GM19025 (cell line): ENCODE results near the gene CLIC4.
A peak's percentile ranks its signal among the peaks of the same experiment; 100 is the strongest.
"Not testable (repeated sequence)": the region's sequence is repeated elsewhere in the genome, so short reads cannot be mapped to it uniquely, and the experiment has no call there.

ENCODE experiments used
- ATAC-seq: cut with Tn5 transposase; IDR thresholded peaks from one replicate; pipeline ENCODE4 v1.9.1; 2021; ENCODE audit warnings: mild to moderate bottlenecking, low read depth, moderate library complexity; ENCODE audit not compliant: unreplicated experiment

Gene CLIC4

GRCh38 chr1:24743404-24744211 lies 1.6 kb upstream of the CLIC4 start:
- no peak for ATAC-seq

DNA sequence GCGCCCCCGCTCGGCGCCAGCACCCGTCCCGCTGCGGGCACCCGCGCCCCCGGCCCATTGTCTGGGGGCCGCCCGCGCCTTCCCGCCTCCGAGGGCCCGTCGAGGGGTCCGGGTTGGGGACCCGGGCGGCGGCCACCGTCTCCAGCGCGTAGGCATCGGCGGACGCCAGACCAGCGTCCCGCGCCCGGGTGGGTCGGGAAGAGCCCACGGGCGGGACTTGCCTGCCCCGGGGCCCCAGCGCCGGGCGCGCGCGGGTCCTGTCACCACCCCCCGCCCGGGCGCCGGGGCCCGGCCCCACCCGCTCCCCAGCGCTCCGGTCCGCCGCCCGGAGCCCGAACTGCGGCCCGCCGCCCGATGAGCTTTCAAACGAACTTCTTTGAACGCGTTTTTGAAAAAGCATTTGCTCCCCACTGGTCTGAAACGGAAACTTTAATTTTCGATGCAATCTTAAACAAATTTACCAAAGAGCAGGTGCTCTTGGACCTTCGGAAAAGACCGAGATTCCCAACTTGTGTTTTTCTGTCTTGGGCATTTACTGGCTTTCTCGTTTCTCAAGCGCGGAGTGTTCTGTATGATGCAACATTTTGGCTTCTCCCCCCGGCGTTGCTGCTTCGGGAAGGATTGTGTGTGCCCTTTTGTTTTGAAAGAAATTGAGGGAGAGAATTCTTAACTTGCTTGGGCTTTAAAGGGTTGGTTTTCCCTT lies 615 bp downstream of the CLIC4 start:
- peak; percentile 6 for ATAC-seq

DNA sequence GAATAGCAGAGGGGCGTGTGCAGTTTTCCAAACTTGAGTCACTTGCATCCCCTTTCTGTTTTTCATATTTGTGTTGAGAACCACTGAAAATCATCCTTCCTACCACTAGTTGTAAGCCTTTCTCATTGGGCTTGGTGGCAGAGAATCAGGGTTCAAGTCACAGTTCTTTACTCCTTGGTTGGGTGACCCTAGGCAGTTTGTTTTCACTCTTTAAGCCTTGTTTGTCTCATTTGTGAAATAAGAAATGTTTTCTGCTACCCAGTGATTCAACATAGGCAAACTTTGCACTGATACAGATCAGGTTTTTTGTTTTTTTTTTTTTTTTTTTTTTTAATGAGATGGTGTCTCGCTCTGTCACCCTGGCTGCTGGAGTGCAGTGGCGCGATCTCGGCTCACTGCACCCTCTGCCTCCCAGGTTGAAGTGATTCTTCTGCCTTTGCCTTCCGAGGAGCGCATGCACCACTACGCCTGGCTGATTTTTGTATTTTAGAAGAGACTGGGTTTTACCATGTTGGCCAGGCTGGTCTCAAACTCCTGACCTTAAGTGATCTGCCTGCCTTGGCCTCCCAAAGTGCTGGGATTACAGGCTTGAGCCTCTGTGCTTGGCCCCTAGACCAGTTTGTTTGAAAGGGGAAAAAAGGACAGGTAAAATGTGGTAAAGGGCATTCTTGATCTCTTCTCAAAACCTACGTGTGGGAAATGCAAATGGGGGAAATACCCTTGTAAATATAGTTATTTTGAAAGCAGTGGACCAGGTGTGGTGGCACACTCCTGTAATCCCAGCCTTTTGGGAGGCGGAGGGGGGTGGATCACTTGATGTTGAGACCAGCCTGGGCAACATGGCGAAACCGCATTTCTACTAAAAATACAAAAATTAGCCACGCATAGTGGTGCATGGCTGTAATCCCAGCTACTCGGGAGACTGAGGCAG lies 3.2 kb downstream of the CLIC4 start:
- no peak for ATAC-seq

- ATAC-seq, result no peak
Observed at GRCh38 chr1:24749252-24749651, 4.0 kb downstream of the CLIC4 start.

DNA sequence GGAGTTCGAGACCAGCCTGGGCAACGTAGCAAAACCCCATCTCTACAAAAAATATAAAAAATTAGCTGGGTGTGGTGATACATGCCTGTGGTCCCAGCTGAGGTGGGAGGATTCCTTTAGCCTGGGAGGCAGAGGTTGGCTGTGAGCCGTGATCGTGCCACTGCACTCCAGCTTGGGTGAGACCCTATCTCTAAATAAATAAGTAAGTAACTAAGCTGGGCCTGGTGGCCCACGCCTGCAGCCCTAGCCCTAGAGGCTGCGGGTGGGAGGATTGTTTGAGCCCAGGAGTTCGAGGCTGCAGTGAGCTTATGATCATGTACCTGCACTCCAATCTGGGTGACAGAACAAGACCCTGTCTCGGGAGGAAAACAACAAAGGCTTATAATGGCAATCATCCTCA lies 4.6 kb downstream of the CLIC4 start:
- ATAC-seq, result no peak

- ATAC-seq, result no peak
Observed at GRCh38 chr1:24751833-24752232, 6.6 kb downstream of the CLIC4 start.

GRCh38 chr1:24752305-24752704 lies 7.1 kb downstream of the CLIC4 start:
- ATAC-seq, result no peak

GRCh38 chr1:24754229-24754628 lies 9.0 kb downstream of the CLIC4 start:
- no peak for ATAC-seq

GRCh38 chr1:24755323-24755722 lies 10.1 kb downstream of the CLIC4 start:
- ATAC-seq, result not testable (repeated sequence)

- ATAC-seq, result no peak
Observed at GRCh38 chr1:24756395-24756794, 11.1 kb downstream of the CLIC4 start.

- no peak for ATAC-seq
Observed at GRCh38 chr1:24759492-24759891, 14.2 kb downstream of the CLIC4 start.

DNA sequence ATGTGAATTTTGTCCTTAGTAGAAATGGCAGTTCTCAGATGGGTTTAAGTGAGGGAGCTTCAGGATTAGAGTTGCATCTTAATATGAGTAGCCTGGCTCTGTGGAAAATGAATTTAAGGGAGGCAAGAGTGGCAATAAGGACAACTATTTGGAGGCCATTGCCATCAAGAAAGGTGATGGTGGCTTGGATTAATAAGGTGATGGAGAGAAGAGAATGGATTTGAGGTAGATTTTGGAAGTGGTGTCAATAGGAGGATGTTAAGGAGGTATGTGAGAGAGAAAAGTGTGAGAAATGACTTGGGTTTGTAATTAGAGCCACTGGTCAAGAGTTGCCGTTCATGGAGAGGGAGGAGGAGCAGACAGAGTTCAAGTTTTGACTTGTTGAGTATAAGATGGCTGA lies 16.3 kb downstream of the CLIC4 start:
- ATAC-seq, result no peak

DNA sequence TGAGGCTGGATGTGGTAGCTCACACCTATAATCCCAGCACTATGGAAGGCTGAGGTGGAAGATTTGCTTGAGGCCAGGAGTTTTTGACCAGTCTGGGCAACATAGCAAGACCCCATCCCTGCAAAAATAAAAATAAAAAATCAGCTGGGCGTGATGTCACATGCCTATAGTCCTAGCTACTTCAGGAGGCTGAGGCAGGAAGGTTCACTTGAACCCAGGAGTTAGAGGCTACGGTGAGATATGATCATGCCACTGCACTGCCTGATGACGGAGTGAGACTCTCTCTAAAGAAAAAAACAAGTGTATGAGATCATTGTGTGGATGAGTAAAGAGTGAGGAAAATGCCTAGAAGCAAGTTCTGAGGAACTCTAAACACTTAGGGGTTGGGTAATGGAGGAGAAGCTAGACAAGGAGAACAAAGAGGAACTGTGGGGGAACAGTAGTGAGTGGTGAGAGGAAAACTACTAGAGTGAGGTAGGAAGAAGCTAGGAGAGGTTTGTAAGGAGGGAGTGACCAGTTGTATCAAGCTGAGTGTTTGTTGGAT lies 17.0 kb downstream of the CLIC4 start:
- no peak for ATAC-seq

DNA sequence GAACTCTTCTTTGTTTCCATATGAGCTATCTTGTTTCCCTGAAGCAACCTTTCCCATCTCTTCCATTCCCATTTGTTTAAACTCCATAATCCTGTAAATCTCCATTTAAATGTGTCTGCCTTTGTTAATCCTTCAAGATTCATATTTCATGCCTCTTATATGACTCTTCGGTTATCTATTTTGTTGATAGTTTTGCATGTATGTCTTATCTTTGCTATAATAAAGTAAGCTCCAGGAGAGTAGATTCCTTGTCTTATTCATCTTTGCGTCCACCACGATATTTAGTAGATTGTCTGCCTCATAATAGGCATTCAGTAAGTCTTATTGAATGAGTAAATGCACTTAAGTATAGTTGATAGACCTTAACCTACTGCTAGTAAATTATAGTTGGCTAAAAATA lies 18.4 kb downstream of the CLIC4 start:
- no peak for ATAC-seq

DNA sequence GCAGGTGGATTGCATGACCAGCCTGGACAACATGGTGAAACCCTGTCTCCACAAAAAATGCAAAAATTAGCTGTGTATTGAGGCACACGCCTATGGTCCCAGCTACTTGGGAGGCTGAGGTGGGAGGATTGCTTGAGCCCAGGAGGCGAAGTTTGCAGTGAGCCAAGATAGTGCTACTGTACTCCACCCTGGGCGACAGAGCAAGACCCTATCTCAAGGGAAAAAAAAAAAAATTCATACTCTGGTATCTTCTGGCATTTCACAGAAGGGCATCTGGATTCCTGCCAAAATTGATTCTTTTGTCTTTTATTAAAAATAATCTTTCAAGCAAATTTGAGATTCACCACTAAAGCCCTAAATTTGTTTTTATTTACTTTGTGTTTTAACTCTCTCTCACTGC lies 19.2 kb downstream of the CLIC4 start:
- no peak for ATAC-seq

- no peak for ATAC-seq
Observed at GRCh38 chr1:24764848-24765247, 19.6 kb downstream of the CLIC4 start.

DNA sequence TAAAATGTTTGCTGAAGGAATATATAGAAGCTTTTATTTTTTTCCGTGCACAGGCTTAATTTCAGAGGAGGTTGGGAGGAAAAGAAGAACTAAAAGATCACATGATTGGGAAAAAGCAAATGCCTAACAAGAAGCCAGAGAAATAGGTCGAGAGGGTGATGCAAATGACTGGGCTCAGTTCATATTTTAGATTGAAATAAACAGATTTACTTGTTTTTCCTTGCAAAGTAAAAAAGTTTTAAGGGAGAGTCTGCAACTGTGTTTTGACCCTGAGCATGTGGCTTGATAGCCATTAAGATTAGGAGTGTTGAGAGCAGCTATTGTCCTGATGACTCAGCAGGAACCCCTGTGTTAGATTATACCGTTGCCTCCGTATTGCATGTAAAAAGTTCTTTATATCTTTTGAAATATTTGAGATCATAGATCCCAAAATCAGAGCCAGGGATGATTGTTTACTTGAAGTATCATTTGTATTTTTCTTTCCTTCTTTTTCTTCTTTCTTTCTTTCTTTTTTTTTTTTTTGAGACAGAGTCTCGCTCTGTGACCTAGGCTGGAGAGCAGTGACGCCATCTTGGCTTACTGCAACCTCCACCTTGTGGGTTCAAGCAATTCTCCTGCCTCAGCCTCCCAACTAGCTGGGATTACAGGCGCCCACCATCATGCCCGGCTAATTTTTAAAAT lies 20.2 kb downstream of the CLIC4 start:
- ATAC-seq, result no peak

DNA sequence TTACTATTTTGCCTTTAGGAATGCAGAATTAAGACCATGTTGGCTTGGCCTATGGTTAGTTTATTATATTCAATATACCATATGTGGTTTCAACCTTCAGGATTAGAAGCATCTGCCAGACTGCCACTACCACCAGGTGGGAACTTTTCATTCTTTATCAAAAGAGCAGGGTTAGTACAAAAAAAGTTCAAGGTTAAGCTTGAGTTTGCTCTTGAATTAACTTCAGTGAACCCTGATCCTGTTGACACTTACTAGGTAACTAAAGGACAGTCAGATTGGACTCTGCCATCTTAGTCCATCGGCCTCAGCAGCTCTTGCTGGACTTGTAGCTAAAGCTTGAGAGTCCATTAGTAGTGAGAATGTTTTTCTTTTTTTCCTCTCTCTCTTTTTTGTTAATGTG lies 22.1 kb downstream of the CLIC4 start:
- no peak for ATAC-seq

DNA sequence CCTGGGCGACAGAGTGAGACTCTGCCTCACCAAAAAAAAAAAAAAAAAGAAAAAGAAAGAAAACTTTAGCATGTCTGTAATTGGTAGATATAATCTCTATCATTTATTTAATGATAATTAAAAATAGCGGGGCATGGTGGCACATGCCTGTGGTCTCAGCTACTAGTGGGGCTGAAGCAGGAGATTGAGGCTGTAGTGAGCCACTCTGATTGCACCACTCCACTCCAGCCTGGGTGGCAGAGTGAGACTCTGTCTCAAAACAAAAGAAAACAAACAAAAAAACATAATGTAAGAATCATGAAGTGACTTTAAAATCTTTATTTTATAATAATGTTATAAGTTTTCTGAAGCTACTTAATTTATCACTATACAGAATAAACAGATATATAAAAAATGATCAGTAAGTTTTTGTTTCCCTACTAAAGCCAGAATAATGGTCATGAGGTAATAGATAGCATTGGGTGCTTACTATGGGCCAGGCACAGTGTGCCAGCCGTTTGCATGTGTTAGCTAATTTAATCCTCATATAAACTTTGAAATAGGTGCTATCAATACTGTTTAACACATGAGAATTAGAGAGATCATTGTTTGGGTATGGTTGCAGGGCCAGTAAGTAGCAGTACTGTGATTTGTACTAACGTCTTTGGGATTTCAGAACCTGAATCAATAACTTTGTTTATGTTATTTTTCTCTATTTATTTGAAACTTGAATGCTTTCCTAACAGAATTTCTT lies 23.8 kb downstream of the CLIC4 start:
- no peak for ATAC-seq
